Osteoblast (primary cell): ENCODE measurements around the gene NDUFAF2. TPM values are rescaled to one million over a fixed set of nuclear protein-coding genes. Genes with fewer than 3 reads are reported as not detected.

Experiments used
- DNase-seq: peaks from one replicate; pipeline ENCODE4 v3.0.0; 2011; ENCODE audit warnings: low spot score, mixed read lengths; ENCODE audit not compliant: insufficient read length; ENCODE audit errors: missing footprints
- H2AFZ ChIP-seq: 2 replicates; pipeline ENCODE4 v1.6.0; 2011; ENCODE audit warnings: mild to moderate bottlenecking, low read length
- H3K27ac ChIP-seq: 2 replicates; pipeline ENCODE4 v1.5.1; 2011; ENCODE audit warnings: mild to moderate bottlenecking, low read depth, low read length, moderate library complexity
- H3K27me3 ChIP-seq: 2 replicates; pipeline ENCODE4 v1.6.0; 2012; ENCODE audit warnings: mild to moderate bottlenecking, control low read depth, inconsistent platforms, low read length, moderate library complexity; ENCODE audit not compliant: insufficient read depth
- H3K36me3 ChIP-seq: 2 replicates; pipeline ENCODE4 v1.5.1; 2011; ENCODE audit warnings: mild to moderate bottlenecking, low read length, control low read depth, moderate library complexity; ENCODE audit not compliant: insufficient read depth
- H3K4me1 ChIP-seq: 2 replicates; pipeline ENCODE4 v1.5.1; 2011; ENCODE audit warnings: mild to moderate bottlenecking, low read length, control low read depth, moderate library complexity; ENCODE audit not compliant: insufficient read depth
- H3K4me2 ChIP-seq: 2 replicates; pipeline ENCODE4 v1.6.0; 2011; ENCODE audit warnings: mild to moderate bottlenecking, low read length; ENCODE audit not compliant: insufficient read depth
- H3K4me3 ChIP-seq: fragments of 200-600 bp; sonication (generic); 3 replicates; pipeline ENCODE4 v1.5.1; 2012; ENCODE audit warnings: mild to moderate bottlenecking, low read length, inconsistent platforms; ENCODE audit not compliant: insufficient read depth
- H3K79me2 ChIP-seq: 2 replicates; pipeline ENCODE4 v1.6.0; 2012; ENCODE audit warnings: mild to moderate bottlenecking, low read length, control low read depth, inconsistent platforms; ENCODE audit not compliant: insufficient read depth
- H3K9me3 ChIP-seq: 2 replicates; pipeline ENCODE4 v1.5.1; 2011; ENCODE audit warnings: low read depth, low read length, control low read depth
- H4K20me1 ChIP-seq: 2 replicates; pipeline ENCODE4 v1.6.0; 2012; ENCODE audit warnings: mild to moderate bottlenecking, low read length, control low read depth; ENCODE audit not compliant: insufficient read depth
- CTCF ChIP-seq: IDR thresholded peaks from 2 replicates; pipeline ENCODE4 v1.5.1; 2011; ENCODE audit warnings: mild to moderate bottlenecking, low read depth, low read length, moderate library complexity; ENCODE audit errors: extremely low read depth
- total RNA-seq: library from RNA; depleted of rRNA; stranded (reverse); fragments of >200 nt; gene quantifications from 2 replicates; pipeline ENCODE4 v1.2.3, GENCODE V29; 2012

The NDUFAF2 gene
- total RNA-seq, 1 donor, result 22.1 TPM

DNA sequence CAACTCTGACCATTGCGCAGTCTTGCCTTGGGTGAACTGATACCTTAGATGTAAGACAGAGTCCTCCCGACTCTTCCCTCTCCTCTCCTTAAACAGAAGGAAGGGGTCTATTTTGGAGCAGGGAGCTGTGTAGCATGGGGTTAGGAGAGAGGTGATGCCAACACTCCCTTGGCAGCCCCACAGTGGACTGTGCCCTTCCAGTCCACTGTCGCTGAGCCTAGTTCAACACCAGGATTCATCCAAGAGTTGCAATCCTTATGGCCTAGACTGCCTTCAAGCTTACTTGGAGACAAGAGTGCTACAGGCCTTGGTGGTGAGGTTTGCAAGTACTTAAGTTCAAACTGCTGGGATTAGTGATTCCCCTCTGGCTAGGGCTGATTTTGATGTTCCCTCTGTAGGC, 51.4 kb downstream of the NDUFAF2 start:
- no peak overlapping the region for H2AFZ ChIP-seq
- no peak overlapping the region for H3K4me2 ChIP-seq
- peaks cover 12% of the 10 kb centered on the region for H4K20me1 ChIP-seq
- no peak overlapping the region for H3K27ac ChIP-seq
- DNase-seq, result no peak
- no peaks in the 10 kb centered on the region for H3K36me3 ChIP-seq
- no peaks in the 10 kb centered on the region for H3K9me3 ChIP-seq
- H3K4me1 ChIP-seq, result no peaks in the 10 kb centered on the region
- no peak for TF ChIP-seq CTCF
- peaks cover 28% of the 10 kb centered on the region for H3K79me2 ChIP-seq
- H3K27me3 ChIP-seq, result no peaks in the 10 kb centered on the region
- no peak overlapping the region for H3K4me3 ChIP-seq

GRCh38 chr5:60997721-60998120, 52.7 kb downstream of the NDUFAF2 start:
- peaks cover 27% of the 10 kb centered on the region for H3K79me2 ChIP-seq
- H3K4me2 ChIP-seq, result no peak overlapping the region
- no peak overlapping the region for H2AFZ ChIP-seq
- H3K4me1 ChIP-seq, result no peaks in the 10 kb centered on the region
- H3K36me3 ChIP-seq, result no peaks in the 10 kb centered on the region
- no peak overlapping the region for H3K4me3 ChIP-seq
- H3K9me3 ChIP-seq, result no peaks in the 10 kb centered on the region
- DNase-seq, result no peak
- no peaks in the 10 kb centered on the region for H3K27me3 ChIP-seq
- peaks cover 12% of the 10 kb centered on the region for H4K20me1 ChIP-seq
- no peak overlapping the region for H3K27ac ChIP-seq
- no peak for TF ChIP-seq CTCF

DNA sequence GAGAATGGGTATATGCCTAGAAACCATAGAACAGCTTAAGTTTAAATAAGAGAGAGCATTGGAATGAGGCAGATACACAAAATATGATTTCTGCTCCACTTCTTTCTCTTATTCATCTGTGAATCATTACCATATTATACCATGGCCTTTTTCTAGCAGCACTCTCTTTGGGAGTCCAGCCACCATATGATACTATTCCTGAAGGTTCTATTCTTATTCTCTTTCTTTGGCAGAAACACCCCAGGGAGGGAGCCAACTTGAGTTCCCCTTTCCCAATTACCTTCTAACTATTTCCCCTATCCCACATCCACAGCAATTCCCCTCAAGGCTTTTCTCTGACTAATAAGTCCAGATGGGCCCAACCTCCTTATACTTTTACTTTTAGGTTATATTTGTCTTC, 55.9 kb downstream of the NDUFAF2 start:
- Histone ChIP-seq H3K27ac (no peak overlapping the region), H3K9me3 (no peaks in the 10 kb centered on the region), H3K4me1 (no peaks in the 10 kb centered on the region), H3K4me2 (no peak overlapping the region), H2AFZ (no peak overlapping the region), H4K20me1 (peaks cover 5% of the 10 kb centered on the region), H3K4me3 (no peak overlapping the region), H3K79me2 (peaks cover 23% of the 10 kb centered on the region), H3K36me3 (no peaks in the 10 kb centered on the region), H3K27me3 (no peaks in the 10 kb centered on the region)
- DNase-seq, result peak; percentile 8
- no peak for TF ChIP-seq CTCF

GRCh38 chr5:61001647-61002046, 56.6 kb downstream of the NDUFAF2 start:
- H3K79me2 ChIP-seq, result peaks cover 17% of the 10 kb centered on the region

More at GRCh38 chr5:61001647-61002046, 56.6 kb downstream of the NDUFAF2 start:
- H3K4me1 ChIP-seq, result no peaks in the 10 kb centered on the region
- DNase-seq, result no peak
- H2AFZ ChIP-seq, result no peak overlapping the region
- no peaks in the 10 kb centered on the region for H4K20me1 ChIP-seq
- H3K27ac ChIP-seq, result no peak overlapping the region
- no peaks in the 10 kb centered on the region for H3K36me3 ChIP-seq
- H3K4me2 ChIP-seq, result no peak overlapping the region
- H3K9me3 ChIP-seq, result no peaks in the 10 kb centered on the region
- H3K4me3 ChIP-seq, result no peak overlapping the region
- no peaks in the 10 kb centered on the region for H3K27me3 ChIP-seq
- TF ChIP-seq CTCF, result no peak
